CD4-positive, alpha-beta T cell treated with Interleukin-6 for 4 hours (primary cell): ENCODE measurements around the gene NR6A1.
"Not testable (repeated sequence)": the region's sequence is repeated elsewhere in the genome, so short reads cannot be mapped to it uniquely, and the experiment has no call there.

ENCODE experiments used
- DNase-seq: peaks from one replicate; pipeline ENCODE4 v3.0.0-alpha.2; 2020; ENCODE audit warnings: mixed read lengths

The NR6A1 gene

GRCh38 chr9:124645274-124645673, 125.8 kb downstream of the NR6A1 start:
- no peak for DNase-seq

DNA sequence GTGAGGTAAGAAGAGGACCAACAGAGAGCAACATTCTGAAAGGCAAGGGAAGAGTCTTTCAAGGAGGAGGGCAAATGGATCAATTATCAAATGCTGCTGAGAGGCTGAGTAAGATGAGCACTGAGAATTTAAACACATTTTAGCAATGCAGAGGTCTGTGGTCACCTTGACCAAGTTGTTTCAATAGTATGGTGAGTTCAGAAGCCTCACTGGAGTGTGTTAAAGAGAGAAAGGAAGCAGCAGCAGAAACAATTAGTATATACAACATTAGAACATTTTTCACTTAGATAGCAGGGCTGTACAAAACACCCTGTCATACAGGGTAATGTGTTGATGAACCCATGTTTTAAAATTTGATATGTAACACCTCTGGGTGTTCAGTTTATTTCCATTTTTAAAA, 131.5 kb downstream of the NR6A1 start:
- DNase-seq = no peak

DNA sequence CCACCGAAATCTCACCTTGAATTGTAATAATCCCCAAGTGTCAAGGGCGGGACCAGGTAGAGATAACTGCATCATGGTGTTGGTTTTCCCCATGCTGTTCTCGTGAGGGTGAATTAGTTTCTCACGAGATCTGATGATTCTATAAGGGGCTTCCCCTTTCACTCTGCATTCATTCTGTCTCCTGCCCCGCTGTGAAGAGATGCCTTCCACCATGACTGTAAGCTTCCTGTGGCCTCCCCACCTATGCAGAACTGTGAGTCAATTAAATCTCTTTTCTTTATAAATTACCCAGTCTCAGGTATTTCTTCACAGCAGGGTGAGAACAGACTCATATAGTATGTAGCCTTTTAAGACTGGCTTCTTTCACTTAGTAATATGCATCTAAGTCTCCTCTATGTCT, 135.8 kb downstream of the NR6A1 start:
- no peak for DNase-seq

GRCh38 chr9:124632077-124632621, 139.0 kb downstream of the NR6A1 start:
- DNase-seq = no peak

DNA sequence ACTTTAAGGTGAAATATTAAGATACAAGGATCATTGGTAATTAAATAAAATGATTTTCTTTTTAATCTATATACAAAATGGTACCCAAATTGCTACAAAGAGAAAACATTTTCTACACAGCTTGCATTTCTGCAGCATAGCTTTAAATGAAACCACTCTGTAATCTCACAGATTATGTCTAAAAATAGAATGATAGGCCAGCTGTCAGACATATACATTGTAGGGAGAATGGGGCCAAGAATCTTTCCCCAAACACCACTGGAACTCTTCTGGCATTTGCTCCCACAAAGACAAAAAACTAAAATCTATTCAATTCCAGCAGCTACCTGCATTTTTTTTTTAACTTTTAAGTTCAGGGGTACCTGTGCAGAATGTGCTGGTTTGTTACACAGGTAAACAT, 139.8 kb downstream of the NR6A1 start:
- DNase-seq = no peak

DNA sequence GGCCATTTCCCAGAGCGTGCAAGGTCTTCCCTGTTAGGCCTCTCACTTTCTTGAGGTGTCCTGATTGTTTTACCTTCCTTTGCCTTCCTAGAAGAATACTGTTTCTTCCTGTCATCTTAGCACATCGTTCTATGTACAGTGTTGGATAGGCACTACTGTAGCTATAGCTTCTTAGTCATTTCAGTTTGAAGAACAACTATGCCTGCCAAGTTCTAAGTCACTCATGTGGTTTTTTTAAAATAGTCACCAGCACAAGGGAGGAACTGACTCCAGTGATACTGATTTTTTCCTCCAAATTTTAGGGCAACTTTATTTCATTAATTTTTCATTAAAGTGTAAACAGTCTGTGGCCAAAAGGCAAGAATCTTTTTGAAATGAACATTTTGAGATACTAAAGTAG, 141.5 kb downstream of the NR6A1 start:
- DNase-seq = no peak

DNA sequence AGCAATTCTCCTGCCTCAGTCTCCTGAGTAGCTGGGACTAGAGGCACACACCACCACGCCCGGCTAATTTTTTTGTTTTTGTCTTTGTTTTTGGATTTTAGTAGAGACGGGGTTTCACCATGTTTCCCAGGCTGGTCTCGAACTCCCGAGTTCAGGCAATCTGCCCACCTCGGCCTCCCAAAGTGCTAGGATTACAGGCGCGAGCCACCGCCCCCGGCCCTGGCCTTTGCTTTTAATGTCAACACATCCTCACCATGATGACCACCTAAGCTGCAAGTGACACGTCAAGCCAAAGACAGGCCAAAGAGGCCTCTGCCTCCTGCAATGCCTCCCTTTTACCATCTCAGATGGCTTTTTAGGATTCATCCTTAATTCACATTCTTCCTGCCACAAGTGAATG, 142.4 kb downstream of the NR6A1 start:
- no peak for DNase-seq

GRCh38 chr9:124626276-124626675, 144.8 kb downstream of the NR6A1 start:
- DNase-seq = no peak

DNA sequence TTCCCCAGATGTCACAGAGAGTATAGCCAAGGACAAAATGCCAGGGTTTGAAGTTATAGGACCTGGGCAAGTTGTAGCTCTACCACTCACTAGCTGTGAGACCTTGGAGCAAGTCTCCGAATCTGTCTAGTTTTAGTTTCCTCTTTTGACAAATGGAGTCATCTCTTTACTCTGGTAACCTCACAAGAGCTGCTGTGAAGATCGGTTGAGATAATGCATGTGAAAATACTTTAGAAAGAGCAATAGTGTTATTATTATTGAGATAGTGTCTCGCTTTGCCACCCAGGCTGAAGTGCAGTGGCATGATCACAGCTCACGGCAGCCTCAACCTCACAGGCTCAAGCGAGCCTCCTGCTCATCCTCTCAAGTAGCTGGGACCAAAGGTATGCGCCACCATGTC, 146.0 kb downstream of the NR6A1 start:
- DNase-seq = no peak

DNA sequence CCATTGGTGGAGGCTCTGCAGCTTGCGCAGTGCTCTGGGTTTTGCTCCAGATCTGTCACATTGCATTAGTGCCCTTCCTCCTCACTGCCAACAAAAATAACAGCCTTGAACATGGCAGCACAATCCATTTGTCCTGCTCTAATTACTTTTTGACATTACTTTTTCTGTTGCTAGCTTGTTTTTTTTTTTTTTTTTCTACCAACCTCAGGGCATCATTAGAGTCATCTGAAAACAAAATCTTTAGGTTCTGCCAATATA, 146.4 kb downstream of the NR6A1 start:
- DNase-seq = no peak

DNA sequence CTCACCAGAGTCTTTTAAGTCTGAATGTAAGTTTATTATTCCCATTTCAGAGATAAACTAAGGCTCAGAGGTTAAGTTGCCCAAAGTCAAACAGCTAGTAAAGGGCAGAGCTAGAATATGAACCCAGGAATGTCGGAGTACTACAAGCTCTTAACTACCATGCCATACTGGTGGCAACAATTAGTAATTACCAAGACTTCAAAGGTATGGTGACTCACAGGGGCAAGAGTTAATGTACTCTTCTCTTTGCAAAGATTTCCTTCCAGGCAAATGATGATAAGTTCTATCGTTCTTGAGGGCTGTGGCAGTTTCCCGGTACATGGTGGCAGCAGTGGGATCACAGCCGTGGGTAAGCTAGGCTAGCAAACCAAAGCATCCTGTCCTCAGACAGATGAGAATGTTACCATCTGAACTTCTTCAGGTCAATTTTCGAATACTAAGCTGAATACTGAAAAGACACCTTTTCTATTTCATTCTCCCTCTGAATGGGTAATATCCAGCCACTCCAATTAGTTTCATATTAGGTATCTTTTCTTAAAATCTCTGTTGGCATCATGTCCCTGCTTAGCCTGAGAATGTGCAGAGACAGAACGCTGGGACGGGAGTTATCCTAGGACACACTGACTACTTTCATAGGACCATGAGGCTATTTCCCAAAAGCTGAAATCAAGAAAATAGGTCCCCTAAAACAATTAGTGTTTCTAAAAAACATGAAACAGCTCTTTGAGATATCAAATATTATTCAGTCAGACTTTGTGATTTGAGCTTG, 147.0 kb downstream of the NR6A1 start:
- DNase-seq = no peak

DNA sequence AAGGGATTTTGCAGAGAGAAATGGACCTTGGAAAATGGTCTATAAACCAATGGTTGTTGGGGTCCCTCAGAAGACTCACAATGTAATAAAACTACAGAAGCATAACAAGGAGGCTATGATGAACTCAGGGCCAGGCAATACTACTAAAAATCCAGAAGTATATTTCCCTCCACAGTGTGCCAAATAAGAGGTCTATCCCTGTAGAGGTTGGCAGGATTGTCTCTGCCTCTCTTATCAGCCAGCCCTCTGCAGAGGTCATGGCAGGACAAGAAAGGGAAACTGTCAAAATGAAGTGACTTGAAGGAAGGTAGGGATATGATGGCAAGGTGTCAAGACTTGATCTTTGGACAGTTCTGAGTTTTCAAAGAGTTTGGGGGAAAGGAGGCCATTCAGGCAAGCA, 148.2 kb downstream of the NR6A1 start:
- DNase-seq = no peak

- DNase-seq = no peak
These were observed 149.5 kb downstream of the NR6A1 start for GRCh38 chr9:124621371-124622328.

- no peak for DNase-seq
These were observed 152.6 kb downstream of the NR6A1 start for GRCh38 chr9:124618476-124618875.

DNA sequence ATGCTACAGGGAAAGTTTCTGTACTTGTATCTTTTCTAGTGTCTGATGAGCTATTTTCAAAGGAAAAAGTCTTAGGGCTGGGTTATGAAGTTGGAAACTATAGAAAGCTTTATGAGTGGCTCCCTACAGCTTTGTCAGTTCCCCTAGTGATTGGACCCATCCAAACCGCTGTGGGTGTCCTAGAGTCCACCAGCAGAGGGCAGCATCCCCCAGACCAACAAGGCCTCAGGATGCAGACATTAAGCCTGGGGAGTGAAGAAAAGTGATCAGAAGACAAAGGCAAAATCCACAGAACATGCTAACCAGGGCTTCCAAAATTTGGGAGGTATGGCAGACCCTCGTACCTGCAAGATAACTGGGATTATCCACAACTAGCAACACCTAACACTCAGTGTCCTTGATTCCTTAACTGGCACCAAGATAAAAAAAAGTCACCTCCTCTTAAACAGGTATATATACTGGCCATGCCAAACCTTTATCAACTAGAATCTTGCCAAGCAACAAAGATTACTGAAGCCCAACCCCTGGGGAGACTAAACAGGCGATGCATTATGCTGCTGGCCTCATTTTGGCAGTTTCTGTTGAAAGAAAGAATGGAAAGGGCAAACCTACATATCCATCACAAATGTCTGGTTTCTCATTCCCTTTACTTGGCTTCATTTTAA, 153.5 kb downstream of the NR6A1 start:
- peak; percentile 76 for DNase-seq

DNA sequence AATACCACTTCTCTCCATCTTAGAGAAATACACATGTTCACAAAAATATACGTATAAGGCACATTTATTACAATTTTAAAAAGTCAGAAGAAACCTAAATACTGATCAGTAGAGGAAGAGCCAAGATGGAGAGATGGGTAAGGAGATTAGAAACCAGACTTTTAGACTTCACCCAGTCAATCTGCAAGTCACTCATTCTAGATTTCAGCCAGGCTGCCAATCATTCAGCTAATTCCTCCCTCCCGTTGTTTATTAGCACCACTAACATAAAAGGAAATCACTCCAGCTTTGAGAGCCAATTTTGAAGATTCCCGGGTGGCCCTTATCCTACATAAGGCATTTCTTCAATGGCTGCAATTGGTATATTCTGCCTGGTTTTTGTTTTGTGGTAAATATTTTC, 154.2 kb downstream of the NR6A1 start:
- DNase-seq = no peak

- DNase-seq = not testable (repeated sequence)
These were observed 155.3 kb downstream of the NR6A1 start for GRCh38 chr9:124615840-124616239.

- no peak for DNase-seq
These were observed 155.9 kb downstream of the NR6A1 start for GRCh38 chr9:124615100-124615742.

DNA sequence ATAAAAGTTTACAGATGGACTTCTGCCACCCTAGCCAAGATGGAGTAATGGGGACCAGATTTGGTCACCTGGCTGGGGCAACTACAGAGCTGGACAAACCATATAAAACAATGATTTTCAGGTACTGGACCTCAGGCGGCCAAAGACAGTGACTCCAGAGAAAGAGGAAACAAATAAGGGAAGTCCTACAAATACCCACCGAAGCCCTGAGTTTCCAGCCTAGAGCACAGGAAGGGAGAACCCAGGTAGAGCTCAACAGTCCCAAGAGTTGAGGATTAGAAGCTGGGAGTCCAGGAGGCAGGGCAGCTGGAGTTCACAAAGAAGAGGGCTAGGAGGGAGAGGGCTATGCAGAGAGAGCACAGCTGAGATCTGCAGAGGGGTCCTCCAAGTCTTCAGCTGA, 157.3 kb downstream of the NR6A1 start:
- DNase-seq = no peak

GRCh38 chr9:124611106-124611505, 160.0 kb downstream of the NR6A1 start:
- DNase-seq = no peak

- DNase-seq = no peak
These were observed 165.1 kb downstream of the NR6A1 start for GRCh38 chr9:124606027-124606426.

- no peak for DNase-seq
These were observed 165.9 kb downstream of the NR6A1 start for GRCh38 chr9:124605258-124605657.

DNA sequence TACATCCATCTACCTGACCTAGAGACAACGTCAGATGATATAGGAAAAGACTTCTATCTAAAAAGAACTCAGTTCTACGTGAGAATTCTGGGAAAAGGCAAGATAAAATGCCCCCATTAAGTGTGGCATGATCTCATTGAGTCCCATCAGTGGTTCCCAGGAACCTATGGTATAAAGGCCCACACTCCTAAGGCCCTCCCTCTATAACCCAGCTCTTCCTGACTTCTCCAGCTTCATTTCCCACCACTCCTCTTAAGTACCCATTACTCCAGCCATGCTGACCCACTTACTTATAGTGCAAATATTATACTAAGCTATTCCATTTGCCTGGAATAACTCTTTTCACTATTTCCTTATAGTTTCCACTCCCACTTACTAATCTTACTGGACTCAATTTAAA, 168.5 kb downstream of the NR6A1 start:
- no peak for DNase-seq
